Erythroblast (primary cell): ENCODE results near the gene FSD1L.
"Not testable (repeated sequence)": the region's sequence is repeated elsewhere in the genome, so short reads cannot be mapped to it uniquely, and the experiment has no call there.

ENCODE experiments used
- DNase-seq, 2 experiments: peaks; one replicate each; lab custom pipeline; 2025; lab: John Stamatoyannopoulos, UW
- GATA1 ChIP-seq: IDR thresholded peaks from 2 replicates; pipeline ENCODE4 v1.6.1; 2011; ENCODE audit warnings: low read depth, mild to moderate bottlenecking, control low read depth, low read length, moderate library complexity
- POLR2A ChIP-seq: IDR thresholded peaks from 2 replicates; pipeline ENCODE4 v1.6.1; 2011; ENCODE audit warnings: mild to moderate bottlenecking, low read length

Gene FSD1L

GRCh38 chr9:105531530-105531929 lies 83.7 kb downstream of the FSD1L start:
- DNase-seq: no peak
- no peak for TF ChIP-seq GATA1
- TF ChIP-seq POLR2A: no peak

- DNase-seq: no peak
- TF ChIP-seq GATA1 (no peak), POLR2A (no peak)
These were observed 88.3 kb downstream of the FSD1L start for GRCh38 chr9:105535920-105536668.

GRCh38 chr9:105539452-105539851 lies 91.6 kb downstream of the FSD1L start:
- DNase-seq: peak; percentile 10 to 16
- TF ChIP-seq GATA1 (no peak), POLR2A (no peak)

- DNase-seq: no peak
These were observed 94.0 kb downstream of the FSD1L start for GRCh38 chr9:105541838-105542237.

GRCh38 chr9:105554042-105554441 lies 106.2 kb downstream of the FSD1L start:
- no peak for DNase-seq
- TF ChIP-seq POLR2A: no peak
- no peak for TF ChIP-seq GATA1

More at GRCh38 chr9:105541838-105542237, 94.0 kb downstream of the FSD1L start:
- TF ChIP-seq GATA1 (no peak), POLR2A (no peak)

- TF ChIP-seq POLR2A (peak; percentile 64), GATA1 (no peak)
- peak; percentile 87 to 88 for DNase-seq
These were observed 110.2 kb downstream of the FSD1L start, which contains the start of gene FKTN for GRCh38 chr9:105557804-105558610. Gene FKTN (plus strand): TSS chr9:105558131. CDS start chr9:105575033, 16,902 bp downstream.

GRCh38 chr9:105572455-105572854 lies 124.6 kb downstream of the FSD1L start:
- TF ChIP-seq POLR2A (no peak), GATA1 (no peak)
- no peak for DNase-seq

- DNase-seq: not testable (repeated sequence)
These were observed 132.1 kb downstream of the FSD1L start for GRCh38 chr9:105579952-105580351.

GRCh38 chr9:105581550-105581949 lies 133.7 kb downstream of the FSD1L start:
- not testable (repeated sequence) for DNase-seq

- TF ChIP-seq POLR2A: no peak
- TF ChIP-seq GATA1: no peak
- no peak for DNase-seq
These were observed 145.3 kb downstream of the FSD1L start for GRCh38 chr9:105593145-105593544.
